NCI-H524 treated with DMSO at 0.1 percent for 48 hours (cell line): Measurements from ENCODE around the gene DIDO1.

ENCODE experiments used
- DNase-seq: peaks from one replicate; lab custom pipeline; 2025; lab: John Stamatoyannopoulos, UW

DIDO1 gene

GRCh38 chr20:62951143-62951895, 25.0 kb upstream of the DIDO1 start:
- DNase-seq, result no peak

- no peak for DNase-seq
These were observed 24.4 kb upstream of the DIDO1 start for GRCh38 chr20:62950741-62951140.

GRCh38 chr20:62949962-62950361, 23.7 kb upstream of the DIDO1 start:
- no peak for DNase-seq

GRCh38 chr20:62949153-62949821, 23.0 kb upstream of the DIDO1 start:
- no peak for DNase-seq

- DNase-seq, result no peak
These were observed 21.4 kb upstream of the DIDO1 start for GRCh38 chr20:62947532-62948300.

GRCh38 chr20:62946918-62947317, 20.6 kb upstream of the DIDO1 start:
- no peak for DNase-seq

- no peak for DNase-seq
These were observed 19.6 kb upstream of the DIDO1 start for GRCh38 chr20:62945771-62946339.

GRCh38 chr20:62944746-62945145, 18.4 kb upstream of the DIDO1 start:
- no peak for DNase-seq

GRCh38 chr20:62944184-62944583, 17.9 kb upstream of the DIDO1 start:
- no peak for DNase-seq

- DNase-seq, result no peak
These were observed 17.1 kb upstream of the DIDO1 start for GRCh38 chr20:62943396-62943795.

- DNase-seq, result no peak
These were observed 16.2 kb upstream of the DIDO1 start for GRCh38 chr20:62942456-62942855.

GRCh38 chr20:62941792-62942191, 15.5 kb upstream of the DIDO1 start:
- DNase-seq, result no peak

- no peak for DNase-seq
These were observed 14.6 kb upstream of the DIDO1 start for GRCh38 chr20:62940875-62941274.

- no peak for DNase-seq
These were observed 12.0 kb upstream of the DIDO1 start, which contains the start of gene GID8 for GRCh38 chr20:62938105-62938888. Gene GID8 (plus strand): TSS chr20:62938147. CDS start chr20:62941503, 3,356 bp downstream.

GRCh38 chr20:62937268-62938104, 11.2 kb upstream of the DIDO1 start:
- peak; percentile 86 for DNase-seq

- no peak for DNase-seq
These were observed 9.8 kb upstream of the DIDO1 start for GRCh38 chr20:62935968-62936585.

- no peak for DNase-seq
These were observed 9.1 kb upstream of the DIDO1 start for GRCh38 chr20:62935204-62935967.

- DNase-seq, result no peak
These were observed 7.7 kb upstream of the DIDO1 start for GRCh38 chr20:62933966-62934365.

GRCh38 chr20:62931464-62931863, 5.2 kb upstream of the DIDO1 start:
- DNase-seq, result no peak
